Measurements from ENCODE around the gene UACA. TPM values are rescaled to one million over a fixed set of nuclear protein-coding genes. Genes with fewer than 3 reads are reported as not detected.
A peak's percentile ranks its signal among the peaks of the same experiment; 100 is the strongest.

UACA gene
- total RNA-seq, 1 experiment from 2014 or later: 82.5 TPM

DNA sequence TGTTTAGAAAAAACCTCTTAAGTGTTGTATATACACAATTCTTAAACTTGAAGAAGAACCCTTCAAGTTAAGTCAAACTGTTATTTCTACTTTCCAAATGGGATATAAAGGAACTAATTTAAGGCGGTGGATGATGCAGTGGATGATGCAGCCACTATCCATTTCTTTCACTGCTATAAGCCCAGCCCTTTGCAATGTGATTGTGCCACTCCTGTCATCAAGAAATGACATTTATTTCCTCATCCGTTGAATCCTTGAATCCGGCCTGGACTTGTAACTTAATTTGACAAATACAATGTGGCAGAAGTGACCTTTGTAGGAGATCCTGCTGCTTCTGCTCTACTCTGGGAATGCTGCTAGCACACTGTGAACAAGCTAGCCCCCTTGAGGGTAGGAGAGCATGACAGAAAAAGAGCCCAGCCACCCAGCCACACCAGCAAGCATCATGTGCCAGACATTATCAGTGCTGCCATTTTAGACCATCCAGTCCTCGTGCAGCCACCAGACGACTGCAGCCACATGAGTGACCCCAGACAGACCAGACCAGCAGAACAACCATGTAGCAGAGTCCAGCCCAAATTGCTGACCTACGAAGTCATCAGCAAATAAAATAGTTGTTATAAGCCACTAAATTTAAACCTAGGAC lies 47.4 kb downstream of the UACA start:
- peak; percentile 21 for DNase-seq (ENCODE audit: low spot score)
- in situ Hi-C loops (cut with HindIII; ENCODE audit: low sequenced_read_pairs): no loop called here

DNA sequence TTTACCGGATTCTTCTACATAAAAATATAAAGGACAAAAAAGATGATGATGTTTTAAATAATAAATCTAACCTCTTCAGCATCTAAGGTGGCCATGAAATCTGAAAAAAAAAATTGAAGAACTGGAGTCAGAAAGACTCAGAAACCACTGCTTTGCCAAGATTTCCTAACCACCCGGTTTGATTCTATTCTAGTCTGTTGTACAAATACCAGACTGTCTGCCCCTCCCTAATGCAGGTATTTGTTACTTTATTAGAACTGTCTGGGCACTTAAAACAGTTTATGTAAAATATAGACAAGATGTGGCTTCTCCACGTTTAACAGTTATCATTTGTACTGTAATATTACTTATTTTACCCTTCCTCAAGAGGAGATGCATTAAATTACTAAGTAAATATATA lies 48.8 kb downstream of the UACA start:
- DNase-seq (ENCODE audit: low spot score): peak; percentile 13
- in situ Hi-C loops (cut with HindIII; ENCODE audit: low sequenced_read_pairs): no loop called here

DNA sequence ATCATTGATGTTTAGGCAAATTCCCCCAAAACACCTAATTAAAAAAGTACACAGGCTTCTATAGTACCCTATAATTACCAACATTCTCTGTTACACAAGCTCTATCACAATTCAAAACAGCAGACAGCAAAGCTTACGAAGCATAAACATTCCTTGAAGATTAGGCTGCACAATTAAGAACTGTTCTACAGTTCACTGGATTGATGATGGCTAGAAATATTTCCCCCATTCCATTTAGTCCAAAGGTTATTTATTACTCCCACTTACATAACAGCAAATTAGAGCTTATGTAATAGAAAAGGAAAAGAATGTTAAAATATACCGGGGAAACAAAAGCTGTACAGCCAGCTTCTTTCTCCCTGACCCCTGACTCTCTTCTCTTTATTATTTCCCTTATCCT lies 49.3 kb downstream of the UACA start:
- peak; percentile 42 for DNase-seq (ENCODE audit: low spot score)
- in situ Hi-C loops (cut with HindIII; ENCODE audit: low sequenced_read_pairs): no loop called here

DNA sequence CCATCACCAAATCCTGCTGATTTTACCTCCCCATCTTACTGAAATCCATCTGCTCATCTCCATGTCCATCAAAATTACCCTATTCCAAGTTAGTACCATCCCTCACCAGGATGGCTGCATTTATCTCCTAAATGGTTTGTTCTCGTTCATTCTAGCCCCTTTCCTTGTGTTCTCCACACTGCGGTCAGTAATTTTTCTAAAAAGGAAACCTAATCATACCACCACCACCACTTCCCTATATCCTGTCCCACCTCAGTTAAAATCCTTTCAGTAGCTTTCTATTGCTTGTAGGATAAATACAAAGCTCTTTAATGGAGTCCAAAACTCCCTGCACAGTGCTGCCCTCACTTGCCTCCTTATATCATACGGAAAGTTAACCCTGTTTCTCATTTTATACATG lies 51.1 kb downstream of the UACA start:
- DNase-seq (ENCODE audit: low spot score): peak; percentile 8
- in situ Hi-C loops (cut with HindIII; ENCODE audit: low sequenced_read_pairs): no loop called here

DNA sequence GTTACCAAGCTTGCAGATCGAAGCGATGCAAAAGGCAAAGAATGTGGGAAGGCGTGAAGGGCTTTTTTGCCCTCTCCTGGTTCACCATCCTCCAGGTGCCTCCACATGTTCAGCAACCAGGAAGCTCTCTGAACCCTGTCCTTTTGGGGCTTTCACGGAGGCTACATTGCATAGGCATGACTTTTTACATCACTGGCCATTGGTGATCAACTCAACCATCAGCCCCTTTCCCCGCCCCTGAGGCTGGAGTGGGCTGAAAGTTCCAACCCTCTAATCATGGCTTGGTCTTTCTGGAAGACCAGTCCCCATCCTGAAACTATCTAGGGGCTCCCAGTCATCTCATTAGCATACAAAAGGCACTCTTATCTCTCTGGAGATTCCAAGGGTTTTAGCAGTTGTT lies 52.6 kb downstream of the UACA start:
- DNase-seq (ENCODE audit: low spot score): peak; percentile 33
- in situ Hi-C loops (cut with HindIII; ENCODE audit: low sequenced_read_pairs): no loop called here

DNA sequence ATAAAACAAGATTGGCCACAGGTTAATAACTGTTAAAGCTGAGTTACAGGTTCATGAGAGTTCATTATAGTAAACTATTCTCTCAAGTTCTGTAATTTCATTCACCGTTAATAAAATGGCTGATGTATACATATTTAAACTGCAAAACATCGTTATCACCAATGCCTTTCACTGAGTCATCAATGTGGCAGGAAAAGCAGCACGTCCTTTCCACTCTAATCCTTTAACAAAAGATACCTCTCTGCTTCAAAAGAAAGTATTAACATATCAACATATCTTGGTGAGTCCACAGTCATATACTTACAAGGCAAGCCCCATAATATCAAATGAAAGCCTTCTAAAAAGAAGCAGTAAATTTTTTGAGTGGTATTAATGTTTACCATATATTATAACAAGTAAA lies 54.5 kb downstream of the UACA start:
- in situ Hi-C loops (cut with HindIII; ENCODE audit: low sequenced_read_pairs): no loop called here
- DNase-seq (ENCODE audit: low spot score): no peak

DNA sequence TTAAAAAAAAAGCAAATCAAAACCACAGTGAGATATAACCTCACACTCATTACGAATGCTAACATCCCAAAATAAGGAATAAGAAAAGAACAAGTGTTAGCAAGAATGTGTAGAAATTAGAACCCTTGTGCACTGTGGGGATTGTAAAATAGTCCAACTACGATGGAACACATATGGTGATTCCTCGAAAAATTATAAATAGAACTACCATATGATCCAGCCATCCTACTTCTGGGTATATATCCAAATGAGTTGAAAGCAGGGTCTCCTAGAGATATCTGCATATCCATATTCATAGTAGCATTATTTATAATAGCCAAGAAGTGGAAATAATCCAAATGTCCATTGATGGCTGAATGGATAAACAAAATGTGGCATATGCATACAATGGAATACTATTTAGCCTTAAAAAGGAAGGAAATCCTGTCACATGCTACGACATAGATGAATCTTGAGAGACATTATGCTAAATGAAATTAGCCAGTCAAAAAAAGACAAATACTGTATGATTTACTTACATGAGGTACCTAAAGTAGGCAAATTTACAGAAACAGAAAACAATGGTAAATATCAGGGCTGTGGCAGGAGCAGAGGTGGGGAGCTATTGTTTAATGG lies 55.6 kb downstream of the UACA start:
- no peak for DNase-seq (ENCODE audit: low spot score)
- in situ Hi-C loops (cut with HindIII; ENCODE audit: low sequenced_read_pairs): no loop called here

DNA sequence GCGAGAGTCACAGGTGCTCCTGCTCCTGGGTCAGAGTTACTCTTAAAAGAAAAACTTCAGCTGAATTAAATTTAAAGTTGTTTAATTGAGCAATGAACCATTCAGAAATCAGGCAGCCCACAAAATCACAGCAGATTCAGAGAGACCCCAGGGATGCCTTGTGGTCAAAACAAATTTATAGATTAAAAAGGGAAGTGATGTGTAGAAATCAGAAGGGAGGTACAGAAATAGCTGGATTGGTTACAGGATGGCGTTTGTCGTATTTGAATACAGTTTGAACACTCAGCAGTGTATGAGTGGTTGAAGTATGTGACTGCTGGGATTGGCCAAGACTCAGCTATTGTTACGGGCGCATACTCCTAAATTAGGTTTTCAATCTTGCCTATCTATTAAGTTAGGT lies 58.6 kb downstream of the UACA start:
- in situ Hi-C loops (cut with HindIII; ENCODE audit: low sequenced_read_pairs): no loop called here
- no peak for DNase-seq (ENCODE audit: low spot score)

DNA sequence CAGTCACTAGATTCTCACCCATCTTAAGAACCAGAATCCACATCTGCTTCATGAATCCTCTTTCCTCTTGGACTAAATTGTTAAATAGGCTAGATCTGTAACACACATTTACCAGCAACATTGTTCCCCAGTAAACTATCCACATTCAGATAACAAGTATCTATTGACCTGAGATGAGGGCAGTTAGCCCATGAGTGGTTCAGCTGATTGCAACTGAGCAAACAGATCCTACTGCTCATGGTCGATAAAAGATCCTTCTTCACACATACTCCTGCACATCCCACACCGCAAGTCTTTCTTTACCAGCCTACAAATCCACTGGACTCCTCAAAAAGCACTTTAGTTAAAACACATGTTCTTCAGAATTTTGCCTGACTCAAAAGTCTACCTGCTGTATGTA lies 59.2 kb downstream of the UACA start:
- no peak for DNase-seq (ENCODE audit: low spot score)
- in situ Hi-C loops (cut with HindIII; ENCODE audit: low sequenced_read_pairs): no loop called here

DNA sequence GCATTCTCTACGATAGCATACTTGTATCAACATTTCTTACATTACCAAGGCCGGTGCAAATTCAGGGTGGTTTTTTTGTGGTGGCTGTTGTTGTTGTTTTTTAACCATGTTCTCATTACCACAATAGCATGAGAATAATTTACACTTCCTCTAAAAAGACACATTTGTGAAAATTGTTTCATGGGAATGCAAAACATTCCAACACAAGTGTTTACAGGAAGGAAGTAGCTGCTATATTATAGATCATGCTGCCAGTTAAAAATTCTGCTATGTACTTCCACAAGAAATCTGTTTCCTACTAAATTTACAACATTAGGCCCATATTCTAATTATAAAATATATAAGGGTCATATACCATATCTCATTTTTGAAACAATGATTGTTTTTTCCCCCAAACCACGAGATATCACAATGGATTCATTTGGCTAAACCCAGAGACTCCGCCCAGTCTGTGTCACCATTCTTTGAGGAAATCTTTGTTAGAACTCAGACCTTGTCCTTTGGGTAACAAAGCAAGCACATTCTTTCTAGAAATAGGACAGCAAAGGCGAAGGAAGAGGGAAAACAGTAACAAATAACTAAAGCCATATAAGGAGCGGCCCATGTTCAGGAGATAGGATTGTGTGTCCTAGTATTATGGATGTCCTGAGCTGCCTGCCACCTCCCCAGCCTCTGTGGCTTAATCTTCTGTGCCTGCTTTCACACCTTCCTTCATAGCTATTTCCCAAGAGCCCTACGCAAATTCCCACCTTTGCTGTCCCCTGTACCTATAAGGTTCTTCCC lies 60.1 kb downstream of the UACA start:
- DNase-seq (ENCODE audit: low spot score): peak; percentile 20
- in situ Hi-C loops (cut with HindIII; ENCODE audit: low sequenced_read_pairs): no loop called here

DNA sequence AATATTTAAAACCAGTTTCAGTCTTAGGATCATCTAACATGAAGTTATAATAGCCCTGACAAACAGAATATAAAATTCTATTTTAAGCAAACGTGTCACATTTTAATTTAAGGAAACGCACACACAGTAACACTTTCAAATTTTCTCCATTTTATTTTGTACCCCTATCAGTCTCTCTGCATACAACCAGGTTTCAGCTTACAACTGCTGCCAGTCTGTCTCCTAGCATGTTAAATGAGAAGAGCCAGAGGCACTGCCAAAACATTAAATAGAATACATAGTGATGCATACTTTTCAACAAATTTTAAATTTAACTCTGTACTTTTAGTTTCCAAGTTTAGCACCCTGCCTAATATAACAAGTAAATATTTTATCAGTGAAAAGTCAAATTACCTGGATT lies 60.8 kb downstream of the UACA start:
- in situ Hi-C loops (cut with HindIII; ENCODE audit: low sequenced_read_pairs): no loop called here
- DNase-seq (ENCODE audit: low spot score): no peak

DNA sequence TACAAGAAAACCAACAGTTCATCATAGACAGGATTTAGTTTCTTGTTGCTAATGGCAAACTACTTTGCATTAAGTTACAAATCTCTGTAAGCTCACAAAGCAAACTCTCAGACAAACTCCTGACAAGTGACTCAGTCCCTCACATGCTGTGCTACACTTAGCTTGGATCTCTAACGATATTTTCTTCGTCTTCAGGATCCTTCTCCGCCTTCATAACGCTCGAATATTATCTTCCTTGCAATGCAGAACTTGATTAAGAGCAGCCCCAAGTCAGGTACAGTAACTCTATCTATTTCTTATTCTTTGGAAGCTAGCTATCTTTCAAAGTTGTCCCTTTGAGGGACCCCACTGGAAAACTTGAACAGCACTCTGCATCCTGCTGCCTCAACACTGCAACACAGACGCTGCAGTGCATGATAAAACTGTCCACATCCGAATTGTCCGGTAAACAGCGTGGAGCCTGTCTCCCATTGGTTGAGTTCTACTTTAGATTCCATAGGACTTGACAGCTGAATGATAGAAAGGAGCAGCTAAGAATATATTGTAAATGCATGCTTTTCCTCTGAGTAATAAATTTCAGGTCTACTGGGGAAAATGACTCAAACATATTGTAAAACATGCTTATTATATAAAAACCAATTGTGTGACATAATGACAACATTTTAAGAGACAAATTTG lies 61.3 kb downstream of the UACA start:
- in situ Hi-C loops (cut with HindIII; ENCODE audit: low sequenced_read_pairs): no loop called here
- DNase-seq (ENCODE audit: low spot score): peak; percentile 35

DNA sequence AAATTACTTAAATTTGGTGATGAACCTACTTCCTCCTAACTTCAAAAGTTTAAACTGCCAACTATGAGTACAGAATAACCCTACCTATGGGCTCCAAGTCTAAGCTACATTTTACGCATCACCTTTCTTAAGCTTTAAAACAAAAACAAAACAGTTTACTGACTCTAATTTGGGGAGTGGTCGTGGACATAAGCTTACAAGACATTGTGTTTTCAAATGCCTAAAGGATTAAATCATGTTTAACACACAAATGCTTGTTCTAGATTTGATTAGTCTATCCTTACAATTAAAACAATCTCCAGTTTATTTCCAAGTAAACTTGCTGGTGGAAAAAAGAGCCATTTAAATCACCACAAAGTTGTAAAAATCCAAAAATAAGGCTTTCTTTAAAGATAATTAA lies 62.2 kb downstream of the UACA start:
- in situ Hi-C loops (cut with HindIII; ENCODE audit: low sequenced_read_pairs): no loop called here
- DNase-seq (ENCODE audit: low spot score): no peak

DNA sequence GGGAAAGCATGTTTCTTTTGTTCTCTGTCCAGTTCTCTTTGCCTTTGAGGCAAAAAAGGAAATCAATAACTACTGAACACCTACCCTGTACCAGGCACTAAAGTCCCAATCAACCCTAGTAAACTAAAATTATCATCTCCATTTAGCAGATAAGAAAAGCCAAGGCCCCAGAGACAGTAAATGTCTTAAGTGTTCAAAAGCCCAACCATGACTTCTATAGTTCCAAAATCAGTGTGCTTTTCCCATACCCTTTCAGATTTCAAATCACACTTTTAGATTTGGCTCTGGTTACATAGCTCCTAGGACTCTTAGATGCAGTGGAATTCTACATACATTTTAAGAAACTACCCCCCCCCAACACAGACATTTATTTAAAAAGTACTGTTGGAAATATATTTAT lies 63.5 kb downstream of the UACA start:
- DNase-seq (ENCODE audit: low spot score): no peak
- in situ Hi-C loops (cut with HindIII; ENCODE audit: low sequenced_read_pairs): no loop called here

DNA sequence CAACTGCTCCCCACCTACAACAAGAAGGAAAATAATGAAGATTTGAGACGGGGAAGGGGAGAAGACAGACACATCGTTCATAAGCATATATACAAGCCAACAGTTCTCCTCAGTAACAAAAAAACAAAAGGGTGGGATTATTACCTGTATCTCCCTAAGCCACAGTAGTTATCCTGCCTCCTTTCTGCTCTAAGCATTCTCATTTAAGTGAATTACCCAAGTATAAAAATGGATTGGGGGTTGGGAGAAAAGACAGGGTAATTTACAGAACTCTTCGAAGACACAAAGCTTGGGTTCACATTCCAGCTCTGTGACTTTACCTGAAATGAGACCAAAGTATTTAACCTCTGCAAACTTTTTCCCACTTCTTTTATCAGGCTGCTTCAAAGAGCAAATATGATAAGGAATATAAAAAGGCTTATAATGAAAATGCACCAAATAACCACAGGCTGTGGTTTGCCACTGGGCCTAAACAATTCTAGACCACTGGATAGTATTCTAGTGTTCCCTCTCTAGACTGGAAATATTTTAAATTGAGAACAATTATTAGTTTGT lies 64.4 kb downstream of the UACA start:
- in situ Hi-C loops (cut with HindIII; ENCODE audit: low sequenced_read_pairs): no loop called here
- no peak for DNase-seq (ENCODE audit: low spot score)

DNA sequence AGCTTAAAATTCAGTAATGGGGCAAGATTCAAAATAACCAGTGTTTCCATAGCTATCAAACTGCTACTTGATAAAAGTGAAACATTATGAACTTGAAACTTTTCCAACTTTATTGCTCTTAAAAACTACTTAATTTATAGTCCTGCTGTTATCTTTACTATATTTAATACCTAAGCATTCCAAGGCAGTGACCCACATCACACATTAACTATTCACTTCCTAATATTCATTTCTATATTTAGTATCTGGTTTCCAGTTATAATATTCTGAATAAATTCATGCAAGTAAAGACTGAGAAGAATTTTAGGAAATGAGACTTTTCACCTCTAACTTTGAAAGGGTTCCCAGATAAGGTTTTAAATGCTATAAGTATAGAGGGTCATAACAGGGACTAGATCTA lies 64.9 kb downstream of the UACA start:
- DNase-seq (ENCODE audit: low spot score): no peak
- in situ Hi-C loops (cut with HindIII; ENCODE audit: low sequenced_read_pairs): no loop called here

DNA sequence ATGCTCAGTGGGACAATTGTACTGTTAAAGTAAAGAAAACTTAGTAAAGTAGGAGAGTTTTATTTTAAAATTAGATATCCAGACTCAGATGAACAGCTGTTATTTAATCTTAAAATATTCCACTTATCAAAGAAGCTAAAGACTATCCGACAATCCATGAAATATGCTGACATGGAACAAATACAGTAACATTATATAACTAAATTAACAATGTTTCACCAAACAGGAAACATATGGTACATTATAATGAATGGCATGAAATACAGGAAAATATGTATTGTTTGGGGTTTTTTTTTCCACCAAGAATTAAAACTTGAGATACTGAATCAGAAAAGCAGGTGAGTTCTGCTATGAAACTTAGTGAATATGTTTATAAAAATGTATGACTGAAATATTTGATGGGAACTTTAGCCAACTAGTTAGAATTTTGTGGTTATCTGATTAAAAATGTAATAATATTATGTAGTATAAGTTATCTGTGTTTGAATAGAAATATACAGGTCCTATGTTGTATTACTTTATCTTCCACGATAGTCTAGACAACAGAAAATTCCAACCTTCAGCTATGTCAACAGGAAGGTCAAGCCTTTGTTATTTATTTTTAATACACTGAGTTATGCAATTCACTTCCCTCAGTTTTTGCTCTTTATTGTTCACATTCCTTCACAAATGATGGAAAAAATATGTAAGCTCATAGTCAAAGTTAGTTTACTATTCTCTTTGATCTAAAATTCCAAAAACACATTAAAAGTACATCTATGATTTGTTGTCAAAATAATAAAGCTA lies 72.7 kb downstream of the UACA start:
- DNase-seq (ENCODE audit: low spot score): no peak
- in situ Hi-C loops (cut with HindIII; ENCODE audit: low sequenced_read_pairs): no loop called here

DNA sequence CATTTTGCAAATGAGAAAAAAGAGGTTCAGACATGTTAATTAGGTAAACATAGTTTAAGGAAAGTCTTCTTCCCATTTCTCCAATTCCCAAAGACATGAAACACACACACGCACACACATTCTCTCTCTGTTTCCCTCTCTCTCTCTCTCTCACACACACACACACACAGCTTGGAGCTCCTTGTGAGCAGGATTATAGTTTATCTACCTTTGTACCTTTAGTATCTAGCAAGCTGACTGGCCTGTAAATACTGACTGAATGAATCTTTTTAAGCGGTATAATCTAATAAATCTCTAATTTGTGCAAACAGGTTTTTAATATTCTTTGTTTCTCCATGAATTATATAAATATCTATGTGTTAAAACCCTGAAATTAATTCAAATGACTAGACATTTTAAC lies 73.3 kb downstream of the UACA start:
- in situ Hi-C loops (cut with HindIII; ENCODE audit: low sequenced_read_pairs): no loop called here
- no peak for DNase-seq (ENCODE audit: low spot score)

DNA sequence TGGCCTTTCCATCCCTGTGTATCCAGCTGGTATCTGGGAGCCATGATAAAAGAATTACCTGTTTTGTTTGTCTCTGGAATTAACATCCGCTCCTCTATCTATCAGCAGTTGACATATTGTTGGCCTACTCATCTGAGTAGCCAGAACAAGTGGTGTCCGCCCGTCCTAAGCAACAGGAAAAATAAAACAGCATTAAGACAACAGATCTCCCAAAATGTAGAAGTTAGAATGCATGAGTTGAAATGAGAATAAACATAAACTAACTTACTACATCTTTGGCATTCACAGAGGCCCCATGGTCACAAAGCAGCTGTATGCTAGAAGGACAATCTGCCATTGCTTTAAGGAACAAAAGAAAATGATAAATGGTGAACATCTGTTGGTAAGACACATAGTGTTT lies 75.9 kb downstream of the UACA start:
- no peak for DNase-seq (ENCODE audit: low spot score)
- in situ Hi-C loops (cut with HindIII; ENCODE audit: low sequenced_read_pairs): no loop called here
